Transverse colon (tissue), 4 donors: Measurements from ENCODE around the gene CBX5.

ENCODE experiments used
- EP300 ChIP-seq: sonication (generic); formaldehyde crosslinking; IDR thresholded peaks from one replicate; pipeline ENCODE4 v1.6.1; 2017; ENCODE audit warnings: antibody characterized with exemption, low read depth
- POLR2A ChIP-seq: fragments of 450-650 bp; IDR thresholded peaks from one replicate; pipeline ENCODE4 v1.6.1; 2016; ENCODE audit warnings: antibody characterized with exemption, mild to moderate bottlenecking, moderate library complexity
- POLR2AphosphoS5 ChIP-seq, 3 donors: sonication (generic); formaldehyde crosslinking; IDR thresholded peaks; one replicate each; pipeline ENCODE4 v1.6.1; 2016; ENCODE audit warnings: antibody characterized with exemption in 3 of 3
- TF ChIP-seq, protein P1 (sequence below), 5 experiments: fragments of 200-600 bp in 3 of 5; fragments of 450-650 bp in 2 of 5; sonication (generic) in 3 of 5; IDR thresholded peaks; 1 replicate in 2 of 5; 2 replicates in 3 of 5; pipeline ENCODE4 v1.5.1; 2016 to 2017; ENCODE audit warnings: antibody characterized with exemption in 5 of 5, inconsistent platforms in 3 of 5, mild to moderate bottlenecking in 2 of 5, moderate library complexity in 1 of 5

DNA sequence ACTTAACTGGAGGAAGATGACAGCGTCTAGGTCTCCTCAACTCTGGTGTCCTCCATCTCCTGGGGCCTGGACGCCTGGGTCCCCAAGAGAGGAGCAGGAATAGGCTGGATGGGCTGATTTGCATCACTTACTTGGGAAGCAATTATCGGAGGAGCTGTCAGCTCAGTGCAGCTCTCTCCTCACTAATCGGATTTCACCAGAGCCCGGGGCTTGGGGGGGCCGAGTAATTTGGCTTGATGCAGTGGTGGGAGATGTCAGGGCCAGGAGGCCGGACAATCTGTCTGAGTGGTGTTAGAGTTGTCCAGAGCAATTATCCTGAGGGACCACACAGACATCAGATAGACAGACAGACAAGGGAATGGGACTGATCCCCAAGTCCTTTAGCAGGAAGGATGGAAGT is 86.5 kb downstream of the CBX5 start:
- TF ChIP-seq, protein P1, sequence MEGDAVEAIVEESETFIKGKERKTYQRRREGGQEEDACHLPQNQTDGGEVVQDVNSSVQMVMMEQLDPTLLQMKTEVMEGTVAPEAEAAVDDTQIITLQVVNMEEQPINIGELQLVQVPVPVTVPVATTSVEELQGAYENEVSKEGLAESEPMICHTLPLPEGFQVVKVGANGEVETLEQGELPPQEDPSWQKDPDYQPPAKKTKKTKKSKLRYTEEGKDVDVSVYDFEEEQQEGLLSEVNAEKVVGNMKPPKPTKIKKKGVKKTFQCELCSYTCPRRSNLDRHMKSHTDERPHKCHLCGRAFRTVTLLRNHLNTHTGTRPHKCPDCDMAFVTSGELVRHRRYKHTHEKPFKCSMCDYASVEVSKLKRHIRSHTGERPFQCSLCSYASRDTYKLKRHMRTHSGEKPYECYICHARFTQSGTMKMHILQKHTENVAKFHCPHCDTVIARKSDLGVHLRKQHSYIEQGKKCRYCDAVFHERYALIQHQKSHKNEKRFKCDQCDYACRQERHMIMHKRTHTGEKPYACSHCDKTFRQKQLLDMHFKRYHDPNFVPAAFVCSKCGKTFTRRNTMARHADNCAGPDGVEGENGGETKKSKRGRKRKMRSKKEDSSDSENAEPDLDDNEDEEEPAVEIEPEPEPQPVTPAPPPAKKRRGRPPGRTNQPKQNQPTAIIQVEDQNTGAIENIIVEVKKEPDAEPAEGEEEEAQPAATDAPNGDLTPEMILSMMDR (IDR thresholded peaks at IDR 0.05) = no peak
- TF ChIP-seq EP300 = no peak
- no peak for TF ChIP-seq POLR2AphosphoS5 (IDR thresholded peaks at IDR 0.05)
- TF ChIP-seq POLR2A = no peak
